ENCODE data around the gene TBC1D1.

The TBC1D1 gene

DNA sequence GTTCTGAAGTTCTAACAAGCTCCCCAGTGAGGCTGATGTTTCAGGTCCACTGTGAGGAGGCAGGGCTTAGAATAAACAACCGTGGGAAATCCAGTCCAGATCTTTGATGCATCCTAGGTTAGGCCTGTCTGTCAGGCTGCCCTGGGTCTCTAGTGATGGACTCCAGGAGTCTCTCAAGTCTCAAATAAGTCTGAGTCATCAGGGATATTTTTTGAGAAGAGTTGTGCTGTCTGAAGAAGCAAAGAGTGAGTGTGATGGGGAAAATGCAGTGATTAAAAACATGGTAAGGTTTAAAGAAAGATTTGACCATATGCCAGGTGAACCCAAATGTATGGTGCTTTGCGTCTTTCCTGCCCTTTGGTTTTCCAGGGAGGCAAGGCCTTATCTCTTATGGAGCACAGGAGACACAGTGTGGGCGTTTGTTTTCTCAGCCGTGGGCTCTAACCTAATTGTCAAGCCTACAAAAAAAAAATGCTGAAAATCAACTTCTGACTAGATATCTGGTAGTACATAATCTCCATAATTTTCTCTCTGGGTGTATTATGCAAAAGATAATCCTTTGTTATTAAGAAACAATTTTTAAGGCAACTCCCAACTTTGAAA lies 170.0 kb downstream of the TBC1D1 start:
- DNase-seq, result no peak

DNA sequence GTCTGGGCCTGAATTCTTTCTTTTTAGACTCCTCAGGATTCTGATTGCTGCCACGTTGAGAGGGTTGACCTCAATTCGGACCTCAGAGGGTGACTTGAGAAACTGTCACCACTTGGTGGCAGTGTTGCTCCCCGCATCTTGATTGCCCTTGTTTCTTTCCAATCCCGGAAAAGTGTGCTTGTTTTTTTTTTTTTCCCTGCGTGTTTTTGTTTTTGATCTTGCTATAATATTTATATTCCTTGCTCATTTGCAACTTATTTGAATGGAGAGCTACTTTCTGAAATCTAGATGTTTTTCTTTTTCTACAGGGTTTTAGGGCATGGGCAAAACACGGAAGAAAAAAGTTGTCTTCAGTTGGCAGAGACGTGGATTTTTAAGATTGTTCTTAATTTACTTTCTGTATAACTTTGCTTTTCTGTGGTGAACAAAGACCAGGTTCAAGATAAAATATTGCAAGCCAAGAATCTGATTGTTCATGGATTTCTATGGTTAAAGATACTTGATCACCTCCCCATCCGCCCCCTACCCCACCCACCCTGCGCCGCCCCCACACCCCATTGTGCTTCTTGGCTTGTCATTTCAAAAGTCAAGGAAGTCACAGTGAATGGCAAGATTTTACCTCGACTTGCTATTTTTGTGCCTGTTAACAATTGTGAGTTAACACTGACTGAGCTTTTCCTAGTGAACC lies 171.3 kb downstream of the TBC1D1 start:
- DNase-seq, result peak; percentile 62

DNA sequence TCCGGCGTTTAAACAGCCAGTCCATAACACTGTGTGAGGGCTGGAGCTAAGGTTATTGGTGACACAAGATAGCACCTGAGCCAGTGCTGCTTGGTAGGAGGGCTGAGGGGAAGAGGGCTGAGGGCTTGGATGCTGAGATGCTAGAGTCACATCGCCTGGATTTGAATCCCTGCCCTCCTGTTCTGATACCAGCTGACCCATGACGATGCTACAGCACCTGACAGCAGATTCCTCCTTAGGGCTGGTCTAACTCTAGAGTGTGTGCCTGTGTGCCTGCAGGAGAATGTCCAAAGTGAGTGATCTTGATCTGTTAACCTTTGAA lies 171.9 kb downstream of the TBC1D1 start:
- no peak for DNase-seq

DNA sequence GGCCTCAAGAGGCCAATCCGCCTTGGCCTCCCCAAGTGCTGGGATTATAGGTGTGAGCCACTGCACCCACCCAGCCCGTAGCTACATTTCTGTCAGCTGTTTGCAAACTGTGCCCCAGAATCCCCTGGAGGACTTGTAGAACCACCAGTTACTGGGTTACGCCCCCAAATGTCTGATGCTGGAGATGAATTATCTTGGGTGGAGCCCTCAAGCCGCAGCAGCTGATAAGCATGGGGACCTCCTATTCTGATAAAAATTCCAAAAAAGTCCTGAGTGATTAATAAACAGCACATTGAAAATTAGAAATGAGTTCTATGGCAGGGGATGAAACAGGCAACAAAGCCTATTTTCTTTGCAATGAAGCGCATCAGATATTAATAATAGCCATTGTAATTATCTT lies 174.3 kb downstream of the TBC1D1 start:
- DNase-seq, result no peak

DNA sequence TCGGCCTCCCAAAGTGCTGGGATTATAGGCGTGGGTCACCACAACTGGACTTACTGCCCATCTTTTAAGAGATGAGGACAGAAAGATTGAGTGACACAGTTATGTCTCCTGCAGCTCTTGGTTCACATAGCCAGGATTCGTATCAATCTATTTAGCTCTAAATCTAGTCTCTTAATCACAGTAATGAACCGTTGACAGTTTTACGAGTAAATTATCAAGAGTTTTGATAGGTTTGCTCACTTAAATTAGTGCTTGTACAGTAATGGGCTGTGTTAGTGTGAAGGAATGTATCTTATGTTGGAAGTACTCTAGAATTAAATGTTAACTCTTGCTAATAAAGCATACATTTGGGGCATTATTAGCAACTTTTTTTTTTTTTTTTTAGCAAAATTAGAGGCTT lies 175.0 kb downstream of the TBC1D1 start:
- no peak for DNase-seq

DNA sequence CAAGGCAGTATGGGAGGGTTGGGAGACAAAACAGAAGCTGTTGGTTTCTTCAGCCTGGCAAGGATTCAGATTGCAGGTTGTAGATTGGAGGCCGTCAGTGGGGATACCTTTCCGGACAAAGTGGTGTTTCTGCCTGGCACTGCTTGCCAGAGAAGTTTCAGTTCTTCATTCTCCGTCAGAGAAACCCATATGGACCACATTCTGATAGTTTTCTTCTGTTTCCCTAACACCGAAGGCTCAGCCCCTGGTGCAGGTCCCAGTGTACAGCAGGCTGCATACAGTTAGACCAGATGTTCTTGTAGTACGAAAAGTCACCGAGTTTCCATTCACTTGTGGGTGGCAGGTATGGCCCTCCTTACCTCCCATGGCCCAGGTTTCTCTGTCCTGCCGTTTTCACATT lies 176.6 kb downstream of the TBC1D1 start:
- DNase-seq, result no peak

DNA sequence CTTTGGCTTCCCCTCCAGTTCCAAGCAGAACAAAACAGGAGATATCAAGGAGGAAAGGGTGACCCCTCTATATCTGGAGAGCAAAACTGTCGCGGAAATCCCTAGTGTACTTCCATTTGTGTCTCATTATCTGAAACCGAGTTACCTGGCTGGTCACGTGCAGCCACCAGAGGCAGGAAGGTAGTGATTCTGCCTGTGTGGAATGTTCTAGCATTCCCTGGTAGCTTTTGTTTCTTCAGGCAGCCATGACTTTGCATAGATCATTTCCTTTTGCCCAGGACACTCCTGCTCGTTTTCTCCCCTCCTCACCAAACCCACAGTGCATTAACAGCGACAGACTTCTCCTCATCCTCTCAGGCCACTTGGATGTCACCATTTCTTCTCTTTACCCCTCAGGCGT lies 177.2 kb downstream of the TBC1D1 start:
- DNase-seq, result no peak

DNA sequence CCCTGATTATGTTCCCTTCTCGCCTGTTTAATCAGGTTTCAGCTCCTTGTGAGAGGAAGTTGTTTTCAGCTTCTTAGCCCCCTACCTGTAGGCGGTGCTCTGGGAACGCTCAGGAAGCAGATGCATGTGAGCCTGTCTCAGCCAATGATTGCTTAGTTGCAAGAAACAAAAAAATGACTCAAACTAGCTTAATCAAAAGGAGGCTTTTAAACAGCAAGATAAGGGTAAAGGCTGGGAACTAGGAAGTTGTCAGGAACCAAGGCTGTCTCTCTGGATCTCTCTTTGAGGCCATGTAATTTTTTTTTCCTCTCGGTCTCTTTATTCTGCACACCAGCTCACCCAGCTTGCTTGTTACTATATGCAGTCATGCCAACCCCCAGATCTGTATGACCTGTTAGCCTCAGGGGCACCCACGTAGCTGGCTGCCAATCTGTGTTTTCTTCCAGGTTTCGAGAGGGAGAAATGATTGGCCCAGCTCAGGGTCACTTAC lies 178.4 kb downstream of the TBC1D1 start:
- peak; percentile 42 for DNase-seq

DNA sequence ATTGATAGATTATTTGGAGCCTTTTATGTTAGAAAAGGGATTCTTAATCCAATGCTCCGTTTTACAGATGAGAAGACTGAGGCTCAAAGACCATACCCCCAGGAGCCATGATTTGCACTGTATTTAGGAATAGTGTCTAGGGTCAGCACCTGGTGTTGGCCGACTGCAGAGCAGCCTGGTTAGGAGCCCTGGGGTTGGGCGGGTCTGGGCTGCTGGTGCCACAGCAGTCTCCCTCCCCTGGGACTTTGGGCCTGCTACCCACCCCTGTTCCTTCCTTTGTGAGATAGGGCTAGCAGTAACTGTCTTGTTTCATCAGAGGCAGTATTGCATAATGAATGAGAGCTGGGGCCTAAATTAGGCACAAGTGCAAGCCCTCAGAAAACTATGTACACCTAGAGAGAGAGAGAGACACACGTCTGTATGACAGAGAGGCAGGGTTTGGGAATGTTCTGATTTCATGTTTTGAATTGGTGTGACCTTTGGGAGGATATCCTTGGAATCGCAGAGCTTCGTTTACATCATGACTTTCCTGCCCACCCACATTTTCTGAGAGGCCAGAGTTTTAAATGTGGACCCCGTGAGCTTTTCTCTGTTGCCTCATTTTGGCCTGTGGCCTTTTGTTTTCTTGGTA lies 181.0 kb downstream of the TBC1D1 start:
- peak; percentile 42 for DNase-seq

DNA sequence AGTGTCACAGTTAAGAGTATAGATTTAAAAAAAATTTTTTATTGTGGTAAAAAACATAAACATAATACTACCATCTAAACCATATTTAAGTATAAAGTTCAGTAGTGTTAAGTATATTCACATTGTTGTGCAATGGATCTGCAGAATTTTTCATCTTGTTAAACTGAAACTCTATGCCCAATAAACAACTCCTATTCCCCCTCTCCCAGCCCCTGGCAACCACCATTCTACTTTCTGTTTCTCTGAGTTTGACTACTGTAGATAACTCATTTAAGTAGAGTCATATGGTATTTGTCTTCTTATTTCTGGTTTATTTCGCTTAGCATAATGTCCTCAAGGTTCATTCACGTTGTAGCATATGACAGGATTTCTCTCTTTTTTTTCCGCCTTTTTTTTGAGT lies 181.7 kb downstream of the TBC1D1 start:
- DNase-seq, result no peak

DNA sequence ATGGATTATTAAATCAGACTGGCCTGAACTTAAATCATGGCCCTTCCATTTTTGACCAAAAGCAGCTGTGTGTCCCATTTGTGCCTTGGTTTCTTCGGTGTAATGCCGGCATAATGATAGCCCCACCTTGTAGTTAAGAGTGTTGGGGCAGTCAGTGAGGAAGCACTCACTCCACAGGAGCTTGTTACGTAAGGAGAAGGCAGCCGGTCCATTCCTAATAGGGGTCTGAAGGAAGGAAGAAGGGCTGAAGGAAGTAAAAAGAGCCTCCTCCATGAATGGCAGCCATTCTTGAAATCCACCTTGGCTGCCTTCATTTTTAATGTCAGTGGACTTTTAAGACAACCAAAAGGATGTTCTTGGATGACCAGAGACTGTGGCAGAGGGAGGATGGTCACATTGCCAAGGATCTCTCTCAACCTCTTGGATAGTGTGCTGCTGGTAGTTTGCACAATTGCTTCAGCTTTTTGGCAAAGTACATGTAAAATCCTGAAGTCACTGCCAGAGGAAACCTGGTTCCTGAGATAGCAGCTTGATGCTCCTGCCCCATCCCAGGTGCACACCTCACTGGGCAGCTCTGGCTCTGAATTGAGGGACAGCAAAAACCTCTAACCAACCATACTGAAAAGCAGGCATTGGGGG lies 182.8 kb downstream of the TBC1D1 start:
- no peak for DNase-seq

DNA sequence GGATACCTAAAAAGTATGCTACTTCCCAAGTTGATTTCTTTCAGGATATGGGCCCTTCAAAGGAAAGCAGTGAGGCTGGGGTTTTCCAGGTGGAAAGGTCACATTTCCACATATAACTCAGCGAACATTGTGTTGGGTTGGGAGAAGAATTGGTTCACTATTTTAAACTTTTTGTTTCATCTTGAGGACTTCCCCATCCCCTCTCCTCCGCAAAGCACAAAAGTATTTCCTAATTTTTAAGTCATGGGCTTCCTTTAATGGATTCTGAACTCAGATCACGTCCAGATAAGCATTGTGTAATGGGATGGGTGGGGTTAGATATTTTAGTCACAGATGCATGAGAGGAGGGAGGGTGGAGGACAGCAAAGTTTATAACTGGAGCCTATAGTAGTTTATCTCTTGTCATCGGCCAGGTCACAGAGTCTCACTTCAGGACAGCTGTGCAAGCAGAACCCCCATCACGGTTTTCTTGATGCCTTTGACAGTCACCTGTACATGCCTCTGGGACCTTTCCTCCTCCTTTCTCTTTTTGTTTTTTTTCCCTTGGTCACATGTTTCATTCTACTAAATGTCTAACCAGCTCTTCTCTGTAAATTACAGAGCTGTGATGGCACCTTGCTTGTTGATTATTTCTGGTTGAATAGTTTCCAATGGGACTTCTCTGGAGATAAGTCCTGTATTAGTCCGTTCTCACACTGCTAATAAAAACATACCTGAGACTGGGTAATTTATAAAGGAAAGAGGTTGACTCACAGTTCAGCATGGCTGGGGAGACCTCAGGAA lies 184.7 kb downstream of the TBC1D1 start:
- no peak for DNase-seq

DNA sequence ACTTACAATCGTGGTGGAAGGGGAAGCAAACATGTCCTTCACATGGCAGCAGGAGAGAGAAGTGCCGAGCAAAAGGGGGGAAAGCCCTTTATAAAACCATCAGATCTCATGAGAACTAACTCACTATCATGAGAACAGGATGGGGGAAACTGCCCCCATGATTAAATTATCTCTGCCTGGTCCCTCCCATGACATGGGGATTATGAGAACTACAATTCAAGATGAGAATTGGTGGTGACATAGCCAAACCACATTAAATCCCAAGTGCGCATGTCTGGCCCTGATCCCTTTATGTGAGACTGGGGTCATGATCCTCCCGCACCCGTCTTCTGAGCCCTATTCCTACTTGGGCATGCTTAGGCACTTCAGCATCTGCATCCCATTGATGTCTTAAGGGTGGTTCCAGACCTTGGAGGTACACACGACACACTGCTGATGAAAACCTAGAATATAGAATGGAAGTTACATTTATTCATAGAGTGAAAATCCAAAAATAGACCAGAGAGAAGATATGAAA lies 185.3 kb downstream of the TBC1D1 start:
- no peak for DNase-seq

DNA sequence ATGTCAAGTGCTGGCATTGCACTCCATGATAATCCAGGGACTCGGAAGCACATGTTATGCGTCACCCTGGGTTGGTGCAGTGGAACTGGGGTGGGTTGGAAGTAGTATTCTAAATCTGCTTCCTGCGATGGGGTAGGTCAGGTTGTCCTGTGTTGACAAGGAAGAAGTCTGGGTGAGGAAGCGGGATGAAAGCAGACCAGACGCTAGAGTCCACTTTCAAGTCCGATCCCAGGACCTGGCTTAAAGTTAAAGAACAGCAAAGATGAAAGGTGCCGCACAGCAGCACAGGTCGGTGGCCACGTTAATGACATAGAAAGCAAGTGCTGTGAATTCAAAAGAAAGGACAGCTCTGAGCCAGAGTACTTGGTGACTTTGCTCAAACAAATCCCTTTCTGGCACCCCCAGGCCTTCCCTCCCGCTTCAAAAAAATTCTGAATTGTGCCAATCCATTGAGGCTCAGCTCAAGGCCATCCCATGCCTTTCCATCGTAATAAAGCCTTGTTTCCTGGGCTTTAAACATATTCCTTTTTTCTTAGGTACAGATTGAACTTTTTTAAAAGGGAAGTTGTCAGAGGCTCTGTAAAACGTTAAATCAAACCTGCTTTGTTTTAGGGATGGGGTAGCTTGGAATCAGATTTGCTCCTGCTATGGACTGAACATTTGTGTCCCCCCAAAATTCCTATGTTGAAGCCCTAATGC lies 187.1 kb downstream of the TBC1D1 start:
- no peak for DNase-seq

DNA sequence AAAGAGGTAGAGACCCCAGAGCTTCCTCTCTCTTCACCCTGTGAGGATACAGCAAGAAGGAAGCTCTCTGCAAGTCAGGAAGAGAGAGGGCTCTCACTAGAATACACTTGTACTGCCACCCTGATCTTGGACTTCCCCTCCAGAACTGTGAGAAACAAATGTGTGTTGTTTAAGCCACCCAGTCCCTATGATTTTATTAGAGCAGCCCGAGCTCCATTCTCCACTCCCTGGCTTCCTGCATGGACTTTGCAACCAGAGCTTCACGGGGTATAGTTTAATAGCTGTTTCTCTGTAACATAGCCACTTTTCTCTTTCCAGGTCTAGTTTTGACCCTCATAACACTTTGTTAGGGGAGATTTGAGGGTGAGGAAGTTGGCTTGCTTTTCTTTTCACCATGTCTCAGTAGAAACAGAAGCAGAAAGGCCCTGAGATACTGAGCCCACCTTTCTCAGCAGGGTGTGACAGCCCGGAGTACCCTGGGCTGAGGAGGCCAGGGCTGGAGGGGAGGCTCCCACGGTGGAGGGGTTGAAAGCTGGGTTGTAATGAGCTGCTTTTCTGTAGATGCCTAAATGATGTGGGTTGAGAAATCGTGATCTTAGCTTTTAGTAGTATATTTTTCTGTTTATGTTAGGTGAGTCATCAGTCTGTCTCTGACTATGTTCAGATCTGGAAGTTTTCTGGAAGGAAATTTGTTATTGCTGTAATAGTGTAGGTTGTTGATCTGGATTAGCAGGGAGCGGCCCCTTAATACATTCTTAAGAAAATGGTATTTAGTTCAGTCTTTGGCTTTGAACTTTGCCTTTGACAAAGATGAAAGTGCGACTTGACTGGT lies 187.9 kb downstream of the TBC1D1 start:
- DNase-seq, result no peak

DNA sequence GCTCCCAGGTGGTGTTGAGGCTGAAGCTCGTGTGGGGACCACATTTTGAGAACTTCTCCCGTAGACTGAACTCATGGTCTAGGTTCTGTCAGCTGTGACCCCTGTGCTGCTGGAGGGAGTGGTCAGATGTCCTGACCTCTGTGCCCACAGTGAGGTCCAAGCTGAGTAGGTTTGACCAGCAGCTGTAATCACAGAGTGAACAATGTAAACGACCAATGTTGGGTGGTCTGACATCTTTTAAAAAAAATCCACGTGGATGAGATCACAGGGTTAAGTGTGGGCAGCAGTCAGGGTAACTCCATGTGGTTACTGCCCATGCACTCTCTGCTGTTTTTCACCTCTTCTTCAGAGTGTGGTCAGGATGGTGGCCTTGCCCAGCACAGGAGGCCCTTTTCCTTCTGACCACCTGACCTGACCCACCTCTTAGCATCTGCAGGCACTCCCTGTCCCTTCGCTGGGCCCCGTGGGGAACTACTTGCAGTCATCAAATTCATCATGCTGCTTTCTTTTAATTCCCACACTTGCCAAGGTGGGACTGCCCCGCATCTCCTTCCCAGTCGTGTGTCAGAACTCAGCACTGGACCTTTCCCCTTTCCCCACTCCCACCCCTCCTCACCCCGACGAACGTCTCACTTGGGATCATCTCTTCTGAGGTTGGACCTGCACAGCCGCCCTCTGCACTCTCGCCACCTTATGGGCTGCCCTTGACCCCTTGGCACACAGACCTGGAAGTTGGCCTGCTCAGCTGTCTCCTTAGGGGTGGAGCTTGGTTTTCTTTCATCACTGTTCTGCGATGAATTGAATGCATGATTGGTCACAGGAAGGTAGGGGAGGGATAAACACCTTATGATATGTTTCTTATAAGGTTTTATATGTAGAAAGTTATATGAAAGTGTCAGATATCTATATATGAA lies 189.4 kb downstream of the TBC1D1 start:
- DNase-seq, result no peak

DNA sequence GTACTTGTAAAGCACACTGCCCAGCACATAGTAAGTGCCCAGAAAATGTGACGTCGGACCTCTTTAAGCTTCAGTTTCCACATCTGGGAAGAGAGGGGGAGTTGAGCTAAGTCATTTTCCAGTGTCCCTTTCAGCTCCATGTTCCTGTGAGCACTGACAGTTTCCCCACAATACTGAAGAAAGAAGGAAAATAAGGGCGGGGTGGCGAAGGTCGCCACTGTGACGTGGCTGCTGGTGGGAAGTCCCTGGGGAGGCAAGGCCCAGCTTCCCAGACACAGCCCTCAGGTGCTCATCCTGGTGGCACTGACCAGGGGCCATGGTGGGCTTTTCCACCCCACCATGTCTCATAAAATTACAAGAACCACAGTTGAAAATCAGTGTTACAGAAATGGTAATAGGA lies 191.1 kb downstream of the TBC1D1 start:
- DNase-seq, result no peak

DNA sequence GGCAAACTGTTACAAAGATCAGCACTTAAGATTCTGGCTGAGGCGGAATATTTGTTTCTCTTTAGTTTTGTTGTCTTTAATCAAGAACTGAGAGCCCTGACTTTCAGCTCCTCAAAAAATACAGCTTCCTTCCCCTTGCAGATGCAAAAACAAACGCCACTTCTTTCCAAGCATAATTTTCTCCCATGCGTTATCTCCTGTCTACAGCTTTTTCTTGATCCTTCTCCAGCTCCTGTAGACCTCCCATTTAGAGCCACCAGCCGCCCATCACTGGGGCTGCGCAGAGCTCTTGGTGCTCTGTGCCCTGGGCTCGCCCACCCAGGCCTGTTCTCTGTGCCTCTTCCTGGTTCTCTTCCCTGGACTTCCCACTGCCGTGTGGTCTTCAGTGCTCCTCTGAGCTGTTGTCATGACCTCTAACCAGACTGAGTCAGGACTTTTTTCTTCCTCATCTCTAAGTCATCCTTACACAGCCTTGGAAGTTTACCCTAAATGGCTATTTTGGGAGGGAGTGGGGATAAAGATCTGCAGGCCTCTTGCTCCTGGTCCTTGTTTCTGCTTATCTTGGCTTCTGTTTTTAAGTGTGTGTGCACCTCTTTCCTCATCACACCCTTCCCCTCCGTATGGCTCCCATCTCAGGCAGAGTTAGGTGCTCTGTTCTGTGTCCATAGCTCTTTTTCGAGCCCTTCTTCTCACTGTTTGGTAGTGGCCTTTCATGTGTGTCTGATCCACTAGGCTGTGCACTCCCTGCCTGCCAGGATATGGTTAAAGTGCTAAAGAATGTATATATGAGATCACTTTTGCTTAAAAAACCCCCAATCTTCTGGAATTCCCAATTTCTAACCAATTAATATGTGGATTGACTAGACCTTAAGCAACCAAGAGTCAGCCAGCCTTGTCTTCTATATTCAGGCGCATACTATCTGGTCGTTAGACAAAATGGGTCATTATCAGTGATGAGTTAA lies 191.8 kb downstream of the TBC1D1 start:
- no peak for DNase-seq
